Panc1 (cell line): Measurements from ENCODE around the gene CUL5. TPM values are rescaled to one million over a fixed set of nuclear protein-coding genes. Genes with fewer than 3 reads are reported as not detected.
"Not testable (repeated sequence)": the region's sequence is repeated elsewhere in the genome, so short reads cannot be mapped to it uniquely, and the experiment has no call there.

Experiments used
- ATAC-seq: fragments of 200-7000 bp; cut with Tn5 transposase; 2 replicates; pipeline ENCODE4 v1.9.1; 2020; ENCODE audit warnings: mild to moderate bottlenecking, moderate library complexity
- BruUV-seq: library from RNA; stranded (reverse); fragments of 400-500 nt; replicated peaks from 2 replicates; lab custom pipeline; 2021; lab: Mats Ljungman, UMichigan
- CTCF ChIA-PET: fragments of 300-600 bp; sonication (Branson Sonifier 250); formaldehyde crosslinking; loops from one replicate; lab custom pipeline; 2022; ENCODE audit warnings: antibody characterized with exemption; lab: Charles Lee
- POLR2A ChIA-PET: fragments of 300-600 bp; sonication (Branson Sonifier 250); formaldehyde crosslinking; loops from one replicate; lab custom pipeline; 2022; ENCODE audit warnings: antibody characterized with exemption; lab: Charles Lee
- DNase-seq: peaks from one replicate; pipeline ENCODE4 v3.0.0-alpha.2; 2010; ENCODE audit warnings: low read depth, low spot score
- H3K27ac ChIP-seq: 2 replicates; pipeline ENCODE4 v1.5.1; 2011; ENCODE audit warnings: mild to moderate bottlenecking, low read length, inconsistent platforms
- H3K27me3 ChIP-seq: fragments of 200-500 bp; sonication (Bioruptor generic); 2 replicates; pipeline ENCODE4 v1.6.0; 2014; ENCODE audit warnings: low read length, inconsistent platforms; ENCODE audit not compliant: control insufficient read depth, insufficient read depth
- H3K36me3 ChIP-seq: fragments of 200-500 bp; sonication (Bioruptor generic); 2 replicates; pipeline ENCODE4 v1.5.1; 2014; ENCODE audit warnings: inconsistent platforms, mild to moderate bottlenecking, low read length, moderate library complexity; ENCODE audit not compliant: control insufficient read depth, insufficient read depth
- H3K4me1 ChIP-seq: 2 replicates; pipeline ENCODE4 v1.5.1; 2011; ENCODE audit warnings: inconsistent platforms, mild to moderate bottlenecking, low read length, moderate library complexity; ENCODE audit not compliant: control insufficient read depth, insufficient read depth
- H3K4me3 ChIP-seq, 2 experiments: 2 replicates each; pipeline ENCODE4 v1.5.1; 2011 to 2012; ENCODE audit warnings: low read depth in 2 of 2, low read length in 2 of 2, mild to moderate bottlenecking in 2 of 2, inconsistent platforms in 1 of 2, moderate library complexity in 1 of 2
- H3K9me3 ChIP-seq: fragments of 200-500 bp; sonication (Bioruptor generic); 2 replicates; pipeline ENCODE4 v1.5.1; 2014; ENCODE audit warnings: low read depth, mild to moderate bottlenecking, inconsistent platforms, low read length, moderate library complexity; ENCODE audit not compliant: control insufficient read depth, insufficient read depth
- CTCF ChIP-seq: fragments of 450-650 bp; IDR thresholded peaks from 2 replicates; pipeline ENCODE4 v1.5.1; 2017; ENCODE audit warnings: mild to moderate bottlenecking
- POLR2AphosphoS5 ChIP-seq: IDR thresholded peaks from 2 replicates; pipeline ENCODE4 v1.6.1; 2012; ENCODE audit warnings: mild to moderate bottlenecking, low read depth, low read length, moderate library complexity
- REST ChIP-seq, 2 experiments: IDR thresholded peaks; 2 replicates each; pipeline ENCODE4 v1.6.1; 2011 to 2012; ENCODE audit warnings: low read depth in 2 of 2, control low read depth in 1 of 2, low read length in 1 of 2, mild to moderate bottlenecking in 1 of 2, moderate library complexity in 1 of 2; ENCODE audit not compliant: insufficient read depth in 1 of 2
- SIN3A ChIP-seq: IDR thresholded peaks from 2 replicates; pipeline ENCODE4 v1.6.1; 2012; ENCODE audit warnings: low read depth, mild to moderate bottlenecking, low read length, moderate library complexity, borderline replicate concordance; ENCODE audit not compliant: insufficient read depth
- TCF7L2 ChIP-seq: IDR thresholded peaks from 2 replicates; pipeline ENCODE4 v1.6.1; 2011; ENCODE audit warnings: mild to moderate bottlenecking, low read depth, low read length, inconsistent platforms
- in situ Hi-C: cut with HindIII; loops from 2 replicates; pipeline ENCODE4 v1.10.0; 2016; ENCODE audit warnings: low sequenced_read_pairs, low pct_unique_long_range_greater_than_20kb
- intact Hi-C: fragments of 100-400 bp; cut with micrococcal nuclease; formaldehyde crosslinking; loops from one replicate; pipeline ENCODE4 v1.10.0; 2022; ENCODE audit not compliant: unreplicated experiment
- total RNA-seq: library from RNA; stranded (reverse); gene quantifications from one replicate; pipeline ENCODE4 v1.2.1, GENCODE V29; 2021; ENCODE audit not compliant: unreplicated experiment

CUL5 gene
- total RNA-seq, 1 experiment from 2014 or later: 56.5 TPM

GRCh38 chr11:108025387-108026080 is 16.8 kb downstream of the CUL5 start:
- ChIA-PET CTCF (no interaction called here), POLR2A (interaction anchor here (0.6 kb wide), 1 partner anchor 586 kb away, joined by 3 read pairs; no protein-coding TSS in a partner anchor)
- intact Hi-C loops: no loop called here
- Histone ChIP-seq H3K27ac (no peak overlapping the region), H3K9me3 (no peaks in the 10 kb centered on the region), H3K4me3 (no peak overlapping the region), H3K27me3 (no peaks in the 10 kb centered on the region), H3K36me3 (no peaks in the 10 kb centered on the region), H3K4me1 (no peaks in the 10 kb centered on the region)
- DNase-seq: no peak
- no peak for ATAC-seq
- in situ Hi-C loops: no loop called here
- TSS peak; percentile 2 for BruUV-seq
- TF ChIP-seq SIN3A: no peak
- TF ChIP-seq POLR2AphosphoS5: no peak
- TF ChIP-seq REST (IDR thresholded peaks at IDR 0.05; ENCODE audit: insufficient read depth in 1 of 2, low read depth in 2 of 2, low read length in 1 of 2): no peak
- no peak for TF ChIP-seq TCF7L2
- TF ChIP-seq CTCF: no peak

GRCh38 chr11:108027057-108027456 is 18.4 kb downstream of the CUL5 start:
- TF ChIP-seq SIN3A: no peak
- no peak for TF ChIP-seq REST (IDR thresholded peaks at IDR 0.05; ENCODE audit: insufficient read depth in 1 of 2, low read depth in 2 of 2, low read length in 1 of 2)
- no peak for TF ChIP-seq POLR2AphosphoS5
- no peak for TF ChIP-seq TCF7L2
- TF ChIP-seq CTCF: peak; percentile 65
- CTCF ChIA-PET: interaction anchor here (0.5 to 1.0 kb wide), 4 partner anchors 8 to 127 kb away, joined by 3 to 10 read pairs (median 4); partner anchors contain the start of gene CUL5
- intact Hi-C loops (no loop called here), in situ Hi-C loops (no loop called here)
- POLR2A ChIA-PET: no interaction called here
- BruUV-seq: no TSS peak
- Histone ChIP-seq H3K36me3 (no peaks in the 10 kb centered on the region), H3K4me3 (no peak overlapping the region), H3K9me3 (no peaks in the 10 kb centered on the region), H3K27me3 (no peaks in the 10 kb centered on the region), H3K4me1 (no peaks in the 10 kb centered on the region), H3K27ac (no peak overlapping the region)
- peak; percentile 67; the same call in 1 of the 2 replicates for ATAC-seq
- no peak for DNase-seq

- H3K27ac ChIP-seq, H3K4me3 ChIP-seq, POLR2A ChIA-PET, H3K27me3 ChIP-seq, ATAC-seq, BruUV-seq, H3K9me3 ChIP-seq, DNase-seq, H3K36me3 ChIP-seq, intact Hi-C loops, CTCF ChIA-PET, in situ Hi-C loops, H3K4me1 ChIP-seq: not testable (repeated sequence)
These were observed 20.2 kb downstream of the CUL5 start for GRCh38 chr11:108028822-108029441.
